Measurements from ENCODE around the gene CAMK2B. TPM values are rescaled to one million over a fixed set of nuclear protein-coding genes. Genes with fewer than 3 reads are reported as not detected.
"Not testable (repeated sequence)": the region's sequence is repeated elsewhere in the genome, so short reads cannot be mapped to it uniquely, and the experiment has no call there.

CAMK2B gene
- total RNA-seq, 4 donors from 2014 or later = 0.50 to 2.0 (median 1.2) TPM

GRCh38 chr7:44182827-44183226 lies 142.6 kb downstream of the CAMK2B start:
- Histone ChIP-seq H3K36me3 (no peaks in the 10 kb centered on the region), H3K27ac (replicated peaks in 1 of 4) (no peak overlapping the region), H3K4me1 (no peaks in the 10 kb centered on the region), H3K27me3 (peaks cover 0 to 5% (median 0%) of the 10 kb centered on the region in 4 donors), H3K9me3 (peaks cover 0 to 9% (median 3%) of the 10 kb centered on the region in 4 donors), H3K4me3 (no peak overlapping the region)
- no peak for DNase-seq (ENCODE audit: extremely low spot score)
- TF ChIP-seq POLR2A (IDR thresholded peaks at IDR 0.05; ENCODE audit: low read depth) (no peak), POLR2AphosphoS5 (IDR thresholded peaks at IDR 0.05) (no peak), EP300 (IDR thresholded peaks at IDR 0.05) (no peak)
- TF ChIP-seq, protein P1, sequence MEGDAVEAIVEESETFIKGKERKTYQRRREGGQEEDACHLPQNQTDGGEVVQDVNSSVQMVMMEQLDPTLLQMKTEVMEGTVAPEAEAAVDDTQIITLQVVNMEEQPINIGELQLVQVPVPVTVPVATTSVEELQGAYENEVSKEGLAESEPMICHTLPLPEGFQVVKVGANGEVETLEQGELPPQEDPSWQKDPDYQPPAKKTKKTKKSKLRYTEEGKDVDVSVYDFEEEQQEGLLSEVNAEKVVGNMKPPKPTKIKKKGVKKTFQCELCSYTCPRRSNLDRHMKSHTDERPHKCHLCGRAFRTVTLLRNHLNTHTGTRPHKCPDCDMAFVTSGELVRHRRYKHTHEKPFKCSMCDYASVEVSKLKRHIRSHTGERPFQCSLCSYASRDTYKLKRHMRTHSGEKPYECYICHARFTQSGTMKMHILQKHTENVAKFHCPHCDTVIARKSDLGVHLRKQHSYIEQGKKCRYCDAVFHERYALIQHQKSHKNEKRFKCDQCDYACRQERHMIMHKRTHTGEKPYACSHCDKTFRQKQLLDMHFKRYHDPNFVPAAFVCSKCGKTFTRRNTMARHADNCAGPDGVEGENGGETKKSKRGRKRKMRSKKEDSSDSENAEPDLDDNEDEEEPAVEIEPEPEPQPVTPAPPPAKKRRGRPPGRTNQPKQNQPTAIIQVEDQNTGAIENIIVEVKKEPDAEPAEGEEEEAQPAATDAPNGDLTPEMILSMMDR (IDR thresholded peaks at IDR 0.05) = no peak
- intact Hi-C loops (cut with DNase I) = no loop called here
- 82% methylated on average over 5 of the region's 5 CpGs for WGBS

GRCh38 chr7:44180631-44181030 lies 144.8 kb downstream of the CAMK2B start:
- intact Hi-C loops (cut with DNase I) = no loop called here
- no peak for TF ChIP-seq POLR2A (IDR thresholded peaks at IDR 0.05; ENCODE audit: low read depth)
- TF ChIP-seq, protein P1 (IDR thresholded peaks at IDR 0.05) = no peak

DNA sequence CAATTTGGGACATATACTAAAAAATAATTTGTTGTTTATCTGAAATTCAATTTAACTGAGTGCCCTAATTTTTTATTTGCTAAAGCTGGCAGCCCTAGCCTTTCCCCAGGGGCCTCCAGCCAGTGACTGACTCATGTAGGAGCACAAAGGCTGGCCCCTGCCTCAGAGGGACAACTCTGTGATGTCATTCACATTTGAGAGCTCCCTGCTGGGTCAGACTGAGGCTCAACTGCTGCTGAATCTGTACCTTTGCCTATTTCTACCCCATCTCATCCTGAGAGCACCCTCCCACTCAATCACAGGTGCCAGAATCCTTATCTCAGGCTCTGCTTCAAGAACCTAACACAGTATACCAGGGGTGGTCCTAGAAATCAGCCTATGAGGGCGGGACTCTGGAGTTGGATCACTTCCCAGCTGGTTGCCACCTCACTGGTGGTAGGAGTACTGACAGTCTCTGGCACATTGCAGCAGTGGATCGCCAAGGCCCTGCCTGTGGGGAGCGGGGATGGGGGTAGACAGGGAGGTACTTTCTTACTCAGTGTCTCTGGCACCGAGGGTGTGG lies 147.7 kb downstream of the CAMK2B start:
- WGBS = 85% methylated on average over 4 of the region's 4 CpGs
- intact Hi-C loops (cut with DNase I) = no loop called here
- H3K27ac ChIP-seq (replicated peaks in 1 of 4) = no peak overlapping the region

More at GRCh38 chr7:44180631-44181030, 144.8 kb downstream of the CAMK2B start:
- no peaks in the 10 kb centered on the region for H3K4me1 ChIP-seq
- H3K27me3 ChIP-seq = peaks cover 0 to 20% (median 0%) of the 10 kb centered on the region in 4 donors
- H3K4me3 ChIP-seq = no peak overlapping the region
- no peak for DNase-seq (ENCODE audit: extremely low spot score)
- no peak overlapping the region for H3K27ac ChIP-seq (replicated peaks in 1 of 4)
- WGBS = 68% methylated on average over 3 of the region's 3 CpGs
- no peaks in the 10 kb centered on the region for H3K36me3 ChIP-seq
- peaks cover 0 to 9% (median 3%) of the 10 kb centered on the region in 4 donors for H3K9me3 ChIP-seq

DNA sequence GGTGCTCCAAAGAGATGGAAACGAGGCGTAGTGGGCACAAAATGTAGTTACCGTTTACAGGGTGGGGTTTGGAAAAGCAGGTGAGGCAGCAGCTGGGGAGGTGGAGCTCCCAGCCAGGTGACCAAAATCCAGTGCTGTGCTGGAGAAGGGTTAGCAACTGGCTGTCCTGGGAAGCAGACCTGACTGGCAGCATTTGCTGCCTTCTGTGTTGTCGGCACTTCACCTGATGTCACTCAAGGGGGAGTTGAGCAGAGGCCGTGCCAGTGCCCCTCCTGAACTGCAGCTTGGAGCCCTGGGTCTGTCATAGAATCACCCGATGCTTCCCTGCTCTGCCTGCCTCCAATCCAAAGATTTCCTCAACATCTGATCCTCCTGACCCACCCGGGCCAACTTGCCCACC lies 148.9 kb downstream of the CAMK2B start:
- no peak overlapping the region for H3K4me3 ChIP-seq
- TF ChIP-seq POLR2A (IDR thresholded peaks at IDR 0.05; ENCODE audit: low read depth) (no peak), EP300 (IDR thresholded peaks at IDR 0.05) (no peak), POLR2AphosphoS5 (IDR thresholded peaks at IDR 0.05) (no peak)
- TF ChIP-seq, protein P1 (IDR thresholded peaks at IDR 0.05) = no peak
- no peaks in the 10 kb centered on the region for H3K4me1 ChIP-seq
- peaks cover 0 to 20% (median 0%) of the 10 kb centered on the region in 4 donors for H3K27me3 ChIP-seq
- H3K9me3 ChIP-seq = no peaks in the 10 kb centered on the region
- H3K36me3 ChIP-seq = no peaks in the 10 kb centered on the region
- no peak overlapping the region for H3K27ac ChIP-seq (replicated peaks in 1 of 4)
- intact Hi-C loops (cut with DNase I) = no loop called here
- WGBS = 76% methylated on average over 7 of the region's 7 CpGs
- no peak for DNase-seq (ENCODE audit: extremely low spot score)

More for the DNA sequence above, 147.7 kb downstream of the CAMK2B start:
- no peak for DNase-seq (ENCODE audit: extremely low spot score)
- peaks cover 0 to 4% (median 1%) of the 10 kb centered on the region in 4 donors for H3K9me3 ChIP-seq
- no peaks in the 10 kb centered on the region for H3K4me1 ChIP-seq
- peaks cover 0 to 20% (median 0%) of the 10 kb centered on the region in 4 donors for H3K27me3 ChIP-seq
- no peaks in the 10 kb centered on the region for H3K36me3 ChIP-seq
- TF ChIP-seq POLR2AphosphoS5 (IDR thresholded peaks at IDR 0.05) = no peak
- TF ChIP-seq, protein P1 (IDR thresholded peaks at IDR 0.05) = no peak
- no peak for TF ChIP-seq POLR2A (IDR thresholded peaks at IDR 0.05; ENCODE audit: low read depth)
- TF ChIP-seq EP300 (IDR thresholded peaks at IDR 0.05) = no peak
- no peak overlapping the region for H3K4me3 ChIP-seq

- WGBS = 83% methylated on average over 3 of the region's 3 CpGs
- Histone ChIP-seq H3K9me3 (no peaks in the 10 kb centered on the region), H3K4me1 (no peaks in the 10 kb centered on the region), H3K27me3 (peaks cover 0 to 20% (median 0%) of the 10 kb centered on the region in 4 donors), H3K4me3 (no peak overlapping the region), H3K36me3 (no peaks in the 10 kb centered on the region), H3K27ac (replicated peaks in 1 of 4) (no peak overlapping the region)
- DNase-seq (ENCODE audit: extremely low spot score) = no peak
- intact Hi-C loops (cut with DNase I) = no loop called here
- TF ChIP-seq, protein P1 (IDR thresholded peaks at IDR 0.05) = no peak
- TF ChIP-seq POLR2AphosphoS5 (IDR thresholded peaks at IDR 0.05) (no peak), EP300 (IDR thresholded peaks at IDR 0.05) (no peak), POLR2A (IDR thresholded peaks at IDR 0.05; ENCODE audit: low read depth) (no peak)
Measured at GRCh38 chr7:44175730-44176129, 149.7 kb downstream of the CAMK2B start.

GRCh38 chr7:44174694-44174948 lies 150.8 kb downstream of the CAMK2B start:
- intact Hi-C loops (cut with DNase I); DNase-seq (ENCODE audit: extremely low spot score); H3K9me3 ChIP-seq; H3K36me3 ChIP-seq; H3K4me3 ChIP-seq; H3K4me1 ChIP-seq; H3K27ac ChIP-seq (replicated peaks in 1 of 4): not testable (repeated sequence)
- H3K27me3 ChIP-seq = peaks cover 0 to 20% (median 0%) of the 10 kb centered on the region in 4 donors
- WGBS = 79% methylated on average over 1 of the region's 1 CpG
